ENCODE measurements around the gene ADCYAP1.
A peak's percentile ranks its signal among the peaks of the same experiment; 100 is the strongest.
"Not testable (repeated sequence)": the region's sequence is repeated elsewhere in the genome, so short reads cannot be mapped to it uniquely, and the experiment has no call there.

Gene ADCYAP1

GRCh38 chr18:904218-905090 is at the start of gene ADCYAP1:
ADCYAP1 (plus strand) TSS chr18:904871; CDS start chr18:905387, 516 bp downstream.
- no peak for DNase-seq

- DNase-seq: no peak
These were observed 46.7 kb upstream of the ADCYAP1 start for GRCh38 chr18:857986-858385.

- DNase-seq: peak; percentile 29 to 44
These were observed 39.8 kb upstream of the ADCYAP1 start for GRCh38 chr18:864872-865273.

- no peak for DNase-seq
These were observed 37.4 kb upstream of the ADCYAP1 start for GRCh38 chr18:867257-867656.

GRCh38 chr18:873426-873825 is 31.2 kb upstream of the ADCYAP1 start:
- DNase-seq: not testable (repeated sequence)

- DNase-seq: no peak
These were observed 28.8 kb upstream of the ADCYAP1 start for GRCh38 chr18:875912-876311.

- no peak for DNase-seq
These were observed 27.4 kb upstream of the ADCYAP1 start for GRCh38 chr18:877238-877637.

GRCh38 chr18:886076-886475 is 18.6 kb upstream of the ADCYAP1 start:
- no peak for DNase-seq

GRCh38 chr18:887716-888115 is 17.0 kb upstream of the ADCYAP1 start:
- DNase-seq: no peak

- DNase-seq: no peak
These were observed 12.4 kb upstream of the ADCYAP1 start for GRCh38 chr18:892316-892715.

GRCh38 chr18:896315-896714 is 8.4 kb upstream of the ADCYAP1 start:
- no peak for DNase-seq

GRCh38 chr18:901761-902160 is 2.9 kb upstream of the ADCYAP1 start:
- no peak for DNase-seq

GRCh38 chr18:902229-902628 is 2.4 kb upstream of the ADCYAP1 start:
- no peak for DNase-seq

GRCh38 chr18:903701-904100 is 970 bp upstream of the ADCYAP1 start:
- DNase-seq: peak in 1 of 2 experiments; percentile 7

- DNase-seq: no peak
These were observed 756 bp downstream of the ADCYAP1 start for GRCh38 chr18:905307-905947.

- no peak for DNase-seq
These were observed 1.3 kb downstream of the ADCYAP1 start for GRCh38 chr18:905948-906415.

GRCh38 chr18:906416-907114 is 1.9 kb downstream of the ADCYAP1 start:
- no peak for DNase-seq

- DNase-seq: no peak
These were observed 2.6 kb downstream of the ADCYAP1 start for GRCh38 chr18:907115-907884.

GRCh38 chr18:907885-908757 is 3.5 kb downstream of the ADCYAP1 start:
- DNase-seq: no peak

GRCh38 chr18:908758-909724 is 4.4 kb downstream of the ADCYAP1 start:
- DNase-seq: no peak
